Retina (tissue), 1 donor: ENCODE data around the gene TIMM23.
"Not testable (repeated sequence)": the region's sequence is repeated elsewhere in the genome, so short reads cannot be mapped to it uniquely, and the experiment has no call there.

Experiments
- DNase-seq: peaks from one replicate; pipeline ENCODE4 v3.0.0-alpha.2; 2016

Gene TIMM23

GRCh38 chr10:45997994-45998763, 25.9 kb downstream of the TIMM23 start:
- DNase-seq = no peak

GRCh38 chr10:45999955-46000354, 27.7 kb downstream of the TIMM23 start:
- not testable (repeated sequence) for DNase-seq

DNA sequence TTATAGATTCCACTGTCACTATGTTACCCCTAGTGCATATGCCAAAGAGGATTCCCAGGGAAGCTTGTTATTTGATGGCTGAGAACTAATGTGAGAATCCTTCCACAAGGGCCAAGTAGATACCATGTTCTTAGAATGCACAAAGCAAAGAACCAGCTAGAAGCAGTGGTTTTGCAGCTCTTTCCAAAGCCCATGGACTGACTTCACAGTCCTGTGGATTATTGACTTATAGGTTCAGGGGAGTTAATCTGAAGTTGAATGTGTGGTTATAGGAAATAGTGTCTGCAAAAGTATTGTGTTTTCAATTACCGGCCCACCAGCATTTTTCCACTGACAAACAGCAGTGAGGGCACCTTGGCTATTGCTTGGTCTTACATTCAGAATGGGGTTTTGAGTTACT, 28.2 kb downstream of the TIMM23 start:
- DNase-seq = no peak

DNA sequence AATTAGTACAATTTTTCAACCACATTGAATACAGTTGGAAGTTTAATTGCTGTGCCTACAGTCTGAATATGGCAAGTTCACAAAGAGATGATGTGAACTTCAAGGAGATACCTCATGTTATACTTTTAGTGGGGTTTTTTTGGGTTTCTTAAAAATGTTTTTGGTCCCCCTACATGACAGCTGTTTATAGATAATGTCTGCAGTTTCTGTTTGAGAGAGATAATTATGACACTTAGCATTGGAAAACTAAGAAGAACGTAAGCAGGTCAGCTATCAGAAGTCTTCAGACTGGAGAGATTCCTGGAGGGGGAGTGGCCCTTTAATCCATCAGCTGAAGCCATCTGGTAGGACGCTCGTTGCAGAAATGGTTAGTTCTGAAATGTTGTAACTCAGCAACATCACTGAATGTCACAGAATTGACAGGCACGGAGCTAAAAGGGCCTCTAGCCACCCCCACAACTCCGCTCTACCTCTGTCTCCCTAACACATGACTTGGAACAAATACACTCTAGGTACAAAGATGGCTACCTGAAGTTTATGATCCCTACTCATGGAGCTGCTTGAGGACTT, 29.0 kb downstream of the TIMM23 start:
- DNase-seq = no peak

DNA sequence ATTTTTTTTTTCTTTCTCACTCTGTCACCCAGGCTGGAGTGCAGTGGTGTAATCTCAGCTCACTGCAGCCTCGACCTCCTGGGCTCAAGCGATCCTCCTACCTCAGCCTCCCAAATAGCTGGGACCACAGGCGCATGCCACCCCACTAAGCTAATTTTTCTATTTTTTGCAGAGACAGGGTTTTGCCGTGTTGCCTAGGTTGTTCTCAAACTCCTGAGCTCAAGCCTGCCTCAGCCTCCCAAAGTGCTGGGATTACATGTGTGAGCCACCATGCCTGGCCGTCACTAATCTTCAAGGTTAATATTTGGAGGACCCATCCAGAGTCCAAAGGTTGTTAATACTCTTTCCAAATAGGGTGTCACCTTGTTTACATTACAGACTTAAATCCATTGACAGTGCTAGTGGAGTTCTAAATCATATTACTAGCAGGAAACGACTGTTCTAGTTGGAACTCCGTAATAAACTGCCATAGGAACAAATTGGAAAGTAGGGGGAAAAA, 29.9 kb downstream of the TIMM23 start:
- DNase-seq = not testable (repeated sequence)

DNA sequence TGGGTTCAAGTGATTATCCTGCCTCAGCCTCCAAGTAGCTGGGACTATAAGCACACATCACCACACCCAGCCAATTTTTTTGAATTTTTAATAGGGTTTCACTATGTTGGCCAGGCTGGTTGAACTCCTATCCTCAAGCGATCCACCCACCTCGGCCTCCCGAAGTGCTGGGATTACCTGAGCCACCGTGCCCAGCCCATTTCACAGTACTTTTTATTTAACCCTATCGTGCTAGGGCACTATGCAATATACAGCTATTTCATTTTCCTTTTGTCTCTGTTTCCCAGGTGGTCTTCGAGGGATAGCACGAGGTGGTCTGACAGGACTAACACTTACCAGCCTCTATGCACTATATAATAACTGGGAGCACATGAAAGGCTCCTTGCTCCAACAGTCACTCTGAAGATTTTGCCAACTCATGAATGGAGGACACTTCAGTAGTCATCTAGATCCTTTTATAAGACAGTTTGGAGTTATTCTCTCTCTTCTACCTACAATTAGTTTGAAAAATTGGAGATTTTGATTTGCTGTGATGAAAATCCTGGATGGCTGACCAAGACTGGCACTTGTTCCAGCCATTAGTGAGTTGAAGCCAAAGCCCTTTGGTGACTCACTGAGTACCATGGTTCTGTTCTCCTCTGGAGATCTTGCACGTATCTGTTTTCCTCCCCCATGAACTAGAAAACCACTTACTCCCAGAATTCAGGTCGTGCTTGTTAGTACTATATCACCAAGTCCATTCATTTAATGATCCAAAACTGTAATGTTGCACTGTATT, 30.8 kb downstream of the TIMM23 start:
- DNase-seq = no peak

DNA sequence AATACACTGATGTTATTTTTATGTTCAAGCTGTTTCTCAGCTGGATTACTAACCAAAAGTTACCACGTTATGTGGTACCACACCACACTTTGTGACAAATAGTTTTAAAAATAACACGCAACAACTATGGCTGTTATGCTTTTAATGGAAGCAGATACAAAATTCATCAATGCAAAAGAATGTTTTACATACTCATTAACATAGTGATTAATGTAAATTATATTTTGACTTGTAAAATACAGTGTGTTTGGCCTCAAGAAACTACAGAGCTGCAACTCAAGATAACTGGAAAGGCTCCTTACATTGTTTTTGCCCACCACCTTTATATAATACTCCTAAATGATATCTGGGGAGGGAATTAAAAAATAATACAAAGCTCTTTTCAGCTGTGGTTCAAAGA, 32.7 kb downstream of the TIMM23 start:
- no peak for DNase-seq

- DNase-seq = no peak
Measured at GRCh38 chr10:46005383-46005782, 33.1 kb downstream of the TIMM23 start.

- no peak for DNase-seq
Measured at GRCh38 chr10:46006219-46006618, 33.9 kb downstream of the TIMM23 start.

GRCh38 chr10:46012746-46013145, 40.5 kb downstream of the TIMM23 start:
- no peak for DNase-seq

GRCh38 chr10:46014206-46014605, 41.9 kb downstream of the TIMM23 start:
- DNase-seq = no peak

DNA sequence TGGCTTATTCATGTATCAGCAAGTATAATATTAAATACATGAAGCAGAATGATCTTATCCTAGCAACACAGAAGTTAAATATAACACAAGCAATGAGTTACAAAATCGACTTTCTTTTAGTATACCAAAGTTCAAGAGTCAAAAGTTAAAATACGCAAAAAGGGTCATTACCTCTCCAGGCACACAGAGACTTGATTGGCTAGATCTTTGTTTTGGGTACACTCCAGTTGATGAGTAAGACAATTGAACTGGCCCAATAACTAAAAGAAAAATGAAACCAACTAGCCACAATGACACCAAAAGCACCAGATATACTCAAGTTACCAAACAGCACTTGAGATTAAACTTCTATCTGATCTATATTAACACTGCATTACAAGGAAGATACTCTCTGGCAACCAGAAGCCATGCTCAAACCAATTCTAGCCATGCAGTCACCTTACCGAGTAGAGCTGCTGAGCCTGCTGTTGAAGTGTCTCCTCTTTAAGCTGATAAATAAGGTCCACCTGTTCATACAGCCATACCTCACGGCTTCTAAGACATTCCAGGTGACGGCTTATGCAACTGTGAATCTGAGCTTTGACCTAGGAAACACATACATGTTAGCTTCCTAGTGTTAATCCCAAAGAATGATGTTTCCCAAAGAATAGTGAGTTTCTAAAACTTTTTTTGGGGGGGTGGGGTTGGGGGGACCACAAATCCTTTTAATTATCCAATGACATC, 42.6 kb downstream of the TIMM23 start:
- no peak for DNase-seq

DNA sequence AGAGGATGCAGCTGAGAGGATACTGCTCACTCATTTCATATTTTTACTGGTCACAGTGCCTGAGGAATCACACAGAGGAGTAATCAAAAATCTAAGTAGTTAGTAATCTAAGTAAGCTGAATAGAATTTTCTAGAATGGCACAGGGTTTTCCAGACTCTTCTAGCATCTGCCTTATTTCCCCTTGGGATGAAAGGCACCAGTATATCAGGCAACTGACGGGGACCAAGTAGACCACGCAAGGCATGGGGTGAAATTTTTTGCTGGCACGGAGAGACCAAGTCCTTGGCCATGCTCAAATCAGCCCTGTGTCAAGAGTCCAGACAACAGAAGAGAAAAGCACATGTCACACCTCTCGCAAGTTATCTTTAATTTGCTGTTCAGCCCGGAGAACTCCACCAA, 43.9 kb downstream of the TIMM23 start:
- no peak for DNase-seq

- DNase-seq = no peak
Measured at GRCh38 chr10:46016811-46017210, 44.5 kb downstream of the TIMM23 start.

DNA sequence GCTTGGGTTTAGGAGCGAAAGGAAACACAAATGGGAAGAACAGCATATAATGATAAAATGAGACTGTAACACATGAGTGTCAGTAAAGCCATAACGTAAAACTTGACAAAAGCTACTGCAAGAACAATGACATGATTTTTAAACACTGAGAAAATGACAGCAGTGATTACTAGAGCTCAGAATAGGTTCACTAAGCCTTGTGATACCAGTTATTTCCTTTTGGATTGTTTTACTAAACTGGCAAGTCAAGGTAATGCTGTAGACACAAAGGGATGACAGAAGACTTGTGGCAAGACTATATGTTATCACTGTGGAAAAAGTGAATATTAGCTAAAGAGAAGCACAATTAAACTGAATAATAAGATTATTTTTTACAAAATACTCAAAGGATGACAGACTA, 45.4 kb downstream of the TIMM23 start:
- DNase-seq = no peak

DNA sequence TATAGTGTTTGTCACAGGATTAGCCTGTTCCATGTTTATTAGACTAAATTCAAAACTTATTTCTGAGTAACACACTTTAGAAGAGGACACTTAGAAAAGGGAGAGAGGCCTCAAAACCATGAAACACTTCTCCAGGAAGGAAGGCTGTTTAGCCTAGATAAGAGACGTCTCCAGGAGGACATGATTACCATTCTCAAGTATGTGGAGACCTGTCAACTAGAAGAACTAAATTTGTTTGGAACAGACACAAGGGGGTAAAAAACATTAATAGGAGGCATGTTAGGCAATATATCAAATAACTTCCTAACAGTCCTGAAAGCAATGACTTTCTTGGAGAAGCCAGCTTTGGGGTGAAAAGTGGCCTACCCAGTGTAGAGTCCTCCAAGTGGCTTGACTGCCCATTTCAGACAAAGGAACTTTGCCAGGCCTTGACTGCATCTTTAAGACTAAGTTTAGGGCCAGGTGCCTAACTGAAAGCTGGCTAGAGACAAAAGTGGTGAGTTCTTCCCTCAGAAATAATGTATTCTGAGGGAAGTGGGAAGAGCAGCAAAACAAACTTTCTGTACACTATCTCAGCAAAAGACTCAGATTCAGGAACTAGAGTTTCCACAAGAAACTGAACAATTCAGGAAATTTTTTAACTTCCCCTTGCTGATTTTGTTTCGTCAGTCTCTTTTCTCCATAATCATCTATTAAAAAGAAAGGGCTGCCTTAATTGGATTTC, 46.3 kb downstream of the TIMM23 start:
- no peak for DNase-seq

DNA sequence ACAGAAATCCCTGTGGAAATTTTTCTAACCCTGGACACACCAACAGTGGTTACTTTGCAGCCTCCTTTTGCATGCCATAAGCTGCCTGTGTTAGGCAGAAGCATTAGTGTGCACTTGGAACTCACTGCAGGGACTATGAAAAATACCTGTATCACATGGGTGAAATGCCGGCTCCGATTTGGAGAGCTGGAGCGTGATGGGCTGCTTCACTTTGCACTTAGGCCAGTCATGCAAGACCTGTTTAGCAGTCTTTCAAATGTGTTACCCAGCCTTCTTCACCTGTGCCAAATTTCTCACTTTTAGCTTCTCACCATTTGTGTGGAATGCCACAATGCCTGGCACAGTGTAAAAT, 46.9 kb downstream of the TIMM23 start:
- no peak for DNase-seq

DNA sequence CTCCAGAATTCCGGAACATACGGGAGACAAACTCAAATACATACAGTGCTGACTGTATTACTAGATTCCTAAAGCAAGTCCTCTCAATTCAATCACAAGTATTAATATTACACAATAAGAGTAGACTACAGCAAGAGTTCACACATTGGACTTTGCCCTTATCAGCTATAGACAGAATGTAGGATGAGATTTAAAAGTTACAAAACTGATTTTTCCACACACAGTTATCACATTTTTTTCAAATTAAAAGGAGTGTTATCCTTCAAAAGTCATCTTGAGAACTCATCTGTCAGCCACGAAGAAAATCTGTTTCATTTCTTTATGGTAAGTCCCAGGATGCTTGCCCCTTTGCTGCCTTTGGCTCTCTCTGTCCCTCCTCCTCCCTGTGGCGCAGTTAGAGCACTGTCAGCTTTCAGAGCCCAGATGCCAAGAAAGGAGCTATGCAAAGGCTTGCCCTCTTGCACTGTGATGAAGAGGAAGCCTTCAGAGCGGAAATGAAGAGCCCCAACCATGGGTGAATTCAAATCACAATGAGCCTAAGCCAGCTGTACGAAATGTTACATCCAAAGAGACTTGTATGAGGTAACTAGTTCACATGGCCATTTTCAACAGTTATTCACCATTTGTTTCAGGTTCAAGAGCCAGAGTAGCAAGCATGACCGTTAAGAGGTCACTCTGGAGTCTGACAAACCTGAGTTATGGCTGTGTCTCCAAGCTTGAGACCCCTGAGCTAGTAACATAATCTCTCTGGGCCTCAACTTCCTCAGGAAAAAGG, 47.5 kb downstream of the TIMM23 start:
- no peak for DNase-seq

DNA sequence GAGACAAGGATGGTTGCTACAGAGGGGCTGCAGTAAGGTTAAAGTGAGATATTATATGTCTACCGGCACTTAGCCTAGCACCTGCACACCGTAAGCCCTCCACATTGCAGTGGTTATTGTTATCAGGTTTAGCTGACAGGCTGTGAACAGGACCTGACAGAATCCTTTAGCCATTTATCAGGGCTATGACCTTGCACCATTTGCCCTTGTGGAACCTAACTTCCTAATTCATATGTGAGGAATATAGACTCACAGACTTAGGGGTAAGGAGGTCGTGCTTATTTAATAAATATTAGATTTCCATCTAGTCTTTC, 48.0 kb downstream of the TIMM23 start:
- no peak for DNase-seq

GRCh38 chr10:46022978-46023702, 50.9 kb downstream of the TIMM23 start:
- peak; percentile 87 for DNase-seq

DNA sequence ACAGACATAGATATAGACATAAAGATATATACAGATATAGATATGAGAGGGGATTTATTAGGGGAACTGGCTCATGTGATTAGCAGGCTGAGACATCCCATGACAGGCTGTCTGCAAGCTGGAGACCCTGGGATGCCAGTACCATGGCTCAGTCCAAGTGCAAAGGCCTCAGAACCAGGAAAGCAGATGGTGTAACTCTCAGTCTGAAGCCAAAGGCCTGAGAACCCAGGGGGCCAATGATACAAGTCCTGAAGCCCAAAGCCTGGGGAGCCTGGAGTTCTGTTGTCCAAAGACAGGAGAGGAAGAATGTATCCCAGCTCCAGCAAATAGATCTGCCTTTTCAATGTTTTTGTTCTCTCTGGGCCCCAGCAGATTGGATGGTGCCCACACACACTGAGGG, 52.7 kb downstream of the TIMM23 start:
- DNase-seq = no peak
